GM19351 (cell line): Measurements from ENCODE around the gene PPARA.
"Not testable (repeated sequence)": the region's sequence is repeated elsewhere in the genome, so short reads cannot be mapped to it uniquely, and the experiment has no call there.

Source experiments
- ATAC-seq: cut with Tn5 transposase; IDR thresholded peaks from one replicate; pipeline ENCODE4 v1.9.1; 2021; ENCODE audit warnings: mild to moderate bottlenecking, moderate library complexity; ENCODE audit not compliant: unreplicated experiment

The PPARA gene

GRCh38 chr22:46240506-46240905 is 90.2 kb downstream of the PPARA start:
- no peak for ATAC-seq

GRCh38 chr22:46240907-46241306 is 90.6 kb downstream of the PPARA start:
- ATAC-seq = no peak

DNA sequence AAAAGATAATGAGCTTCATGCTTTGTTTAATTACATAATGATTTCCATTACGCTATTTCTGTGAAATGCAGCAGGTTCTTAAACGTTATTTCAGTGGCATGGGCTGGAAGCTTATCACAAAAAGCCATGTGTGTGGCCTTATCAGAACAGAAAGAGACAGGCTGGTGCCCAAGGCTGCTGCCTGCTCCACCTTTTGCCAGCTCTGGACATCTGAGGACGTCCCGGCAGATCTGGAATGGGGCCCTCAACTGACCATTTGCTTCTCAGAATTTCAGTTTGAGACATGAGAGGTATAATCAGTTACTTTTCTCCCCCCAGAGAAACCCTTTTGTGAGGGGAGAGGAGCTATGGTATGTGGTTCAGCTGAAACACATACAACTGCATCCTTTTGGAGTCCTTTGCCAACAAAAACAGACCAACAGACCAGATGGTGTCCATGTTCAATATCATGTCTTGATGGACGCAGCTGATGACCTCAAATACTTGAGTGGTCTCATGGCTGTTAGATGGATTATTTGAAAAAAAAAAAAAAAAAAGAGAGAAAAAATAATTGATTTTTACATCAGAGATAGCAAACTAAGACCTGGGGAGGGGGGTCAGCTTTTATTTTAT is 91.2 kb downstream of the PPARA start:
- no peak for ATAC-seq

DNA sequence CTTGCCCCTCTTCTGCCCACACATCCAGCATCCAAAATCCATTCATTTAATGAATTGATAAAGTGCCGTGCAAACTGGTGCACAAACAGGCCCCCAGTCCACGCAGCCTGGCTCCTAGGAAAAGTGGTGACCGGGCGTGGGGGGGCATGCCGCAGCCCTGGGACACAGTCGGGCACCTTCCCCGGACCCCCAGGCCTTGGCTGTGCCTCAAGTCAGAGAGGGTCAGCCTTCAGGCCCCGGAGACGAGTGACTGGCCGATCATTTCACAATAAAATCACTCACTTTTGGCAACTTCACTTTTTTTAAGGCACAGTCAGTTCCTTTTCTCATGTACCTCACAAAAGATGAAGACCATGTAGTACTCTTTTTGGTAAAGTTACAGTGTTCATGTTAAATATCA is 91.8 kb downstream of the PPARA start:
- no peak for ATAC-seq

DNA sequence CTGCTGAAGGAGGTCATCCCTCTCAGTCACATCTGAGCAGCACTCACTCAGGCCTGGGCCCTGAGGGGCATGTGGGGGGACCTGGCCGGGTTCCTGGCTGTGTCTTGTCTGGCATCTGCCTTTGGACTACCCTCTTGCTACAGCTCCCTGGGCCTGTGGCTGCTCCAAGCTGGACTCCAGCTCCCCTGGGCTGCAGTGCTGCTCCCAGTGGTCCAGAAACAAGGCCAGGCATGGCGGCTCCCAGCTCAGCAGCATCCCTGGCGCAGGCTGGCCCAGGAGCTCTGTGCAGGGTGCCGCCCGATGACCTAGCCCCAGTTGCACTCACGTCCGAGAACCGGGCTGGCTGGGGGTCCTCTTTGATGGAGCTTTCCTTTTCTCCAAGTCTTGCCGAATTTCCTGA is 94.4 kb downstream of the PPARA start:
- no peak for ATAC-seq

GRCh38 chr22:46245511-46245910 is 95.2 kb downstream of the PPARA start:
- ATAC-seq = no peak

- ATAC-seq = no peak
Observed at GRCh38 chr22:46246178-46246577, 95.9 kb downstream of the PPARA start.

DNA sequence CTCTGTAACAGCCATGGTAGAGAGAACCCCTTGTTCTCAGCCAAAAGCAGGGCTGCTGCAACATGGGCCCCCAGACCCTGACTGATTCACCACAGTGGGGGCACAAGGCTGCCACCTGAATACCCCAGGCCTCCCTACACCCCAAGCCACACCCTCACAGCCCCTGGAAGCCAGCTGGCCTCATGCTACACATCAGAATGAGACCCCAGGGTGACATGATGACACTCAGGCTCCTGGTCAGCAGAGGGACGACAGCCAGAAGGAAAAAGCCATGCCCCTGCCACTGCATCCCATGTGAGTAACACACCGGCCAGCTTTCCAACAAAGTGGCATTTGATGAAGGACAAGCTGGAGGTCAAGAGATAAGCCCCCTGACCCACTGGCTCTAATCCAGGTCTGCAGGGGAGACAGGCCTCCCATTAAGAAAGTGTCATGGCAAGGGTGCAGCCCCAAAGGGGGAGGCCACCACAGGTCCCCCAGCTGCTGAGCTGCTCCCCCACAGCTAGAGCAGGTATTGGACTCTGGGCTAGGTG is 97.2 kb downstream of the PPARA start:
- ATAC-seq = no peak

DNA sequence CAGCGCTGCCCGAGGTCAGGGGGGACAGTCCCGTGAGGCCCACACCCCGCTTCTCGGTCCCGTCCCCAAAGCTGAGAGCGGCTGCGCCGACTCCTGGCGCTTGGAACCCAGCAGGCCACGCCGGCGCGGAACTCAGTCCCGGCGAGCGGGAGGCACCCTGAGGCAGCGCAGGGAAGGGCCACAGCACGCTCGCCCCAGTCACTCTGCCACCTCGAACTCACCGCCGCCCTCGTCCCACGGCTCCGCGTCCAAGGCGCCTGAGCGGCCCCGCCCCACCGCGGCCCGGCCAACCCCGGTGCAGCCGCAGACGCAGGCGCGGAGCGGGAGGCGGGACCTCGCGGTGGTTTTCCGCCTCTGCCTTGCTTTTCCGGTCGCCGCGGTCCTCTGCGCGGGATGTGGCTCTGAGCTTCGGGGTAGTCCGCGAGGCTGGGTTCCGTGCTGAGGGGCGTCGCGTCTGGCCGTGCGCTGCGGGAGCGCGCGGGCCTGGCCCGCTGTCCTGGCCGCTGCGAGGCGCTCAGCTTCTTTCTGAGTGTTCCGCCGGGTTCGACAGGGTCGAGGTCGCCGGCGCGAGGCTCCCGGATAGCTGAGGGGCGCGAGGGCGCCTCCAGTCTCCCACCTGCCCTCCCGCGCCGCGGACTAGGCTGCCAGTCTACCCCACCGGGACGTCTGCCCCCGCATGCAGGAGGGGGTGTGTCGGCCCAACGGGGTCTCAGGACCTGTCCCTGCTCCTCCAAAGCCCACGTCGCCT is 99.9 kb downstream of the PPARA start, which contains the start of gene CDPF1:
Gene CDPF1, minus strand, starts transcription at position 259 of the 748 bp plus-strand sequence. CDS start 2,009 bp downstream, outside the sequence.
- ATAC-seq = peak; percentile 85

DNA sequence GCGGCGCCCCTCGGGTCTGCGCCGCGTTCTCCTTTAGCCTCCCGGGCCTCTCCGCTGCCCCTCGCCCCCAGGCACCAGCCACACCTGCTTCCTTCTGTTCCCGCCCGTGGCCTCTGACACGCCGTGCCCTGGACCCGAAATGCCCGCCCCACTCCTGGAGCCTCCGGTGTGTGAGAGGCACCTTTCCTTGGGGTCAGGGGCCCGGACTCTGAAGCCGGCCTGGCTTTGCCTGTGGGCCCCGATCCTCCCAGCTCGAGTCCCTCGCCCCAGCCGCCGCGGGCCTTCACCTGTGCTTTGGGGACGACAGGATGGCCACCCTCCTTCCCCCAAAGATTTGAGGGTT is 100.4 kb downstream of the PPARA start:
- peak; percentile 12 for ATAC-seq

DNA sequence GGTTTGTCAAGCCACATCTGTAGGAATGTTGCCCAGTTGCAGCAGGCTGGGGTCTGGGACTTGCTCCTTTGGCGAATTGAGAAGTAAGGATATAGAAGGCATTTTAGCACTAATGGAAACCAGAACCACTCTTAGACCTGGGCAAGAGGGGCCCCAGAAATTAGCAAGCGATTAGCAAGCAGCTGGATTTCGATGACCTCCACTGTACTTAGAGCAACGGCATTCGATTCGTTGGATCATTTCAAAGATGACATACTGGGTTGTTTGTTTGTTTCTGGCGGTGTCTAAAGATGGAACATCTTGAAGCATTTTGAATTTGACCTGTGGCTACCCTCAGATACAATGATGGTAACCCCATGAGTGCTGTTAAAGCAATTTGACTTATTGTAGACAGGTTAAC is 100.9 kb downstream of the PPARA start:
- ATAC-seq = no peak

DNA sequence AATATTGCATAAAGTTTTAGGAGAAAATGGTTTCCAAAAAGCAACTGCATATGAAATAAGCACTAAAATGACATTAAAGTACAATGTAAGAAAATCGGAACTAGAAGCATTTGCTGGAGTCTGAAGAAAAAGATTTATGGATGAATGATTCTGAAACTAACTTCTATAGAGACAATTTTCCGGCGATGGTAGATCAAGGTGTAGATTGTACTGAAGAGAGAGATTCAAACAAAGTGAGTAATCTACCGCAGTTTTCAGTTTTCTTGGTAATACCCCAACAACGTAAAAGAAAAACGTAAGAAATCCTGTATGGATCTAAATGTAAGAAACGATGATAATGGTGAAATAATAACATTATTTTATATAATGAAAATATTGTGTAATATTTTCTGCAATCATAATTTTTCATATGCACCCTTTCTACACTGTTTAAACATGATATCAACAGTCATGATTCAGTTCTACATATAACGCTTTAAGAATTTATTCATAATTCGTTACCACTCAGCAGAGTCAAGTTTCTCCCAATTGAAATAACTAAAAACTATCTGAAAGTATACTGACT is 101.6 kb downstream of the PPARA start:
- ATAC-seq = no peak

- ATAC-seq = no peak
Observed at GRCh38 chr22:46256358-46256958, 106.1 kb downstream of the PPARA start.

DNA sequence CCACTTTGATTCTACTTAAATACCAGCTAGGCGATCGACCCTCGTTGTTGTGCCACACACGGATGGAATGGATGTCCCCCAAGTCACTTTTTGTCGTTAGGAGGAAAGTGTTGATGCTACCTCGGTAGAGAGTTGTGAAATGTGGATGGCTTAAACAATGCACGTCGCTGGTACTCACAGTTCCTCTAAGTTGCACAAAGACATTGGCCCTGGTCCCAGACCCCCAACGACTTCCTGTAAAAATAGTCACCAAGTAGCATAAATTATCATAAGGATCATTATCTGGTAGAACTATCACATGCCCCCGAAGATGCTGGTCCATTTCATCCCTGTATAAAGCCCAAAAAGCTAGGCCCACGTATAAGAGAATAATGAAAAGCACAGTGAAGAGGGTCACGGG is 109.0 kb downstream of the PPARA start:
- ATAC-seq = no peak

- ATAC-seq = no peak
Observed at GRCh38 chr22:46260038-46260437, 109.7 kb downstream of the PPARA start.

DNA sequence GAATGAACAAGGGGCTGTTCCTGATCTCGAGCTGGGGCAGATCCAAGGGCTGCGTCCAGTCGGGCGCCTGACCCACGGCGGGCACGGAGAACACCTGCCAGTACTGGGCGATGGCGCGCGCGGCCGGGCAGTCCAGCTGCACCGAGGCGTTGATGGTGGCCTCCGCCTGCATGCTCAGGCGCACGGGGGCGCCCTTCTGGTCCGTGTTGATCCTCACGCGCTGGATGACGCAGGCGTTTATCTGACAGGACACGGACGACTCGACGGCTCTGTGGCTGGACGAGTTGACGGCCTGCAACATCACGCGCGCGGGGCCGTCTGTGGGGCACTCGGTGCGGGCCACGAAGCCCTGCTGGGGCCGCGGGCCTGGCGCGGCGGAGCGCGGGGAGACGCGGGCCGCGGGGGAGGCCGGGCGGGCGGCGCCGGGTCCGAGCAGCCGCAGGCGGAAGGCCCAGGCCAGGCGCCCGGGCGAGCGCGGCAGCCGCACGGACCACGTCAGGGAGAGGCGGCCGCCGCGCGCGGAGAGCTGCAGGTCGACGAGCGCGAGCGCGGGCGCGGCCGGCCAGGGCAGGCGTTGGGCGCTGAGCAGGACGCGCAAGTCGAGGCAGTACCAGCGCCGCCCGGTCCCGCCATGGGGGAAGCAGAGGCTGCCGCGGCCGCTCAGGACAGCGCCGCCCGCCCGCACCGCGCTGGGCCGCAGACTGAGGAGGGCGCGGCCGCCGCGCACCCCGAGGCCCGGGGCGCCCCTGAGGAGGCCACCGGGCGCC is 112.3 kb downstream of the PPARA start:
- ATAC-seq = no peak

- ATAC-seq = no peak
Observed at GRCh38 chr22:46263216-46263590, 112.9 kb downstream of the PPARA start, which contains the start of gene PKDREJ. PKDREJ (minus strand) TSS chr22:46263343; CDS start chr22:46263322, 21 bp downstream.

DNA sequence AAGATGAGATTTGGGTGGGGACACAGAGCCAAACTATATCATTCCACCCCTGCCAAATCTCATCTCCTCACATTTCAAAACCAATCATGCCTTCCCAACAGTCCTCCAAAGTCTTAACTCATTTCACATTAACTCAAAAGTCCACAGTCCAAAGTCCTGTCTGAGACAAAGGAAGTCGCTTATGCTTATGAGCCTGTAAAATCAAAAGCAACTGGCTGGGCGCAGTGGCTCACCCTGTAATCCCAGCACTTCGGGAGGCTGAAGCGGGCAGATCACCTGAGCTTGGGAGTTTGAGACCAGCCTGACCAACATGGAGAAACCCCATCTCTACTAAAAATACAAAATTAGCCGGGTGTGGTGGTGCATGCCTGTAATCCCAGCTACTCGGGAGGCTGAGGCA is 114.2 kb downstream of the PPARA start:
- not testable (repeated sequence) for ATAC-seq

GRCh38 chr22:46265627-46266026 is 115.3 kb downstream of the PPARA start:
- not testable (repeated sequence) for ATAC-seq

DNA sequence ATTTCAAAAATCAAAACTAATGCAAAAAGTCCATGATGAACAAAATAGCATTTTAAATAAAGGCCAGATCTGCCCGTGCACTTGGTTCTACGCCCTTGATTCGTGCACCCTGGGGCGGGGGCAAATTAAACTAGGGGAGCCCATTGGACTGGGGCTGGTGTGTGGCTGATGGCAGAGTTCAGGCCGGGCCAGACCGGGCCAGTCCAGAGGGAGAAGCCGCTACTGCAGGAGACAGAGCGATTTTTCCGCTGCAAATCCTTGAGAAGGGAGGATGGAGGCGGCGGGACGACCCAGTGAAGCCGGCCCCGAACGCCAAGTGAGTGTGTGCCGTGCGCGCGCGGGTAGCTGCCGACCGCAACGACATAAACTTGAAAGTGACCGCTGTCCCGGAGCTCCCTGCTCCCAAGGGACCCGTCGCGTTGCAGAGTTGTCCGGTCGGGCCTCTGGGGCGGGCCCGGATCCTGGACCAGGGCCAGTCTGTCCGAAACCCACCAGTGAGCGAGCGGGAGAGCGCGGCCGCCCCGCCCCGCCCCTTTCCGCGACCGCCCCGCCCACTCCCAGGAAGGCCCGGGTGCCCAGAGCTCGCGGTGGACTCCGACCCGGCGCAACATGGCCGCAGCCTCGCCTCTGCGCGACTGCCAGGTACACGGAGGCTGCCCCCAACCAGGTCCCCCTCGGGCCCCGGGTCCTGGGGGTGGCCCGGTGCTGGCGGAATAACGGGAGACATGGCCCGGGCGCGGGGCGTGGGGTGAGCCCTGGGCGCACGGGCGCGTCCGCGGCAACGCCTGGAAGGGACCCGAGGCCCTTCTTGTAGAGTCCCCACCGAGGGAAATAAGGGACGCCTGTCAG is 117.3 kb downstream of the PPARA start, which contains the start of gene TTC38:
Gene TTC38, plus strand, starts transcription at position 578 of the 849 bp plus-strand sequence. Its CDS starts 32 bp downstream, at position 610.
- ATAC-seq = peak; percentile 64
